ENCODE data around the gene PNKD.

GRCh38 chr2:218305383-218305782 is 35.1 kb downstream of the PNKD start:
- TF ChIP-seq, protein P1, sequence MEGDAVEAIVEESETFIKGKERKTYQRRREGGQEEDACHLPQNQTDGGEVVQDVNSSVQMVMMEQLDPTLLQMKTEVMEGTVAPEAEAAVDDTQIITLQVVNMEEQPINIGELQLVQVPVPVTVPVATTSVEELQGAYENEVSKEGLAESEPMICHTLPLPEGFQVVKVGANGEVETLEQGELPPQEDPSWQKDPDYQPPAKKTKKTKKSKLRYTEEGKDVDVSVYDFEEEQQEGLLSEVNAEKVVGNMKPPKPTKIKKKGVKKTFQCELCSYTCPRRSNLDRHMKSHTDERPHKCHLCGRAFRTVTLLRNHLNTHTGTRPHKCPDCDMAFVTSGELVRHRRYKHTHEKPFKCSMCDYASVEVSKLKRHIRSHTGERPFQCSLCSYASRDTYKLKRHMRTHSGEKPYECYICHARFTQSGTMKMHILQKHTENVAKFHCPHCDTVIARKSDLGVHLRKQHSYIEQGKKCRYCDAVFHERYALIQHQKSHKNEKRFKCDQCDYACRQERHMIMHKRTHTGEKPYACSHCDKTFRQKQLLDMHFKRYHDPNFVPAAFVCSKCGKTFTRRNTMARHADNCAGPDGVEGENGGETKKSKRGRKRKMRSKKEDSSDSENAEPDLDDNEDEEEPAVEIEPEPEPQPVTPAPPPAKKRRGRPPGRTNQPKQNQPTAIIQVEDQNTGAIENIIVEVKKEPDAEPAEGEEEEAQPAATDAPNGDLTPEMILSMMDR (IDR thresholded peaks at IDR 0.05), result no peak
- TF ChIP-seq EP300 (IDR thresholded peaks at IDR 0.05), result no peak
- TF ChIP-seq POLR2A (IDR thresholded peaks at IDR 0.05), result no peak

Measured in stomach (tissue), 4 donors.